Measurements from ENCODE around the gene CEACAM18. TPM values are rescaled to one million over a fixed set of nuclear protein-coding genes. Genes with fewer than 3 reads are reported as not detected.

Gene CEACAM18
- total and polyA plus RNA-seq, 2 of the 8 experiments (the other 6 are each of a cell fraction or from before 2014, with no cell fraction given) = not detected

DNA sequence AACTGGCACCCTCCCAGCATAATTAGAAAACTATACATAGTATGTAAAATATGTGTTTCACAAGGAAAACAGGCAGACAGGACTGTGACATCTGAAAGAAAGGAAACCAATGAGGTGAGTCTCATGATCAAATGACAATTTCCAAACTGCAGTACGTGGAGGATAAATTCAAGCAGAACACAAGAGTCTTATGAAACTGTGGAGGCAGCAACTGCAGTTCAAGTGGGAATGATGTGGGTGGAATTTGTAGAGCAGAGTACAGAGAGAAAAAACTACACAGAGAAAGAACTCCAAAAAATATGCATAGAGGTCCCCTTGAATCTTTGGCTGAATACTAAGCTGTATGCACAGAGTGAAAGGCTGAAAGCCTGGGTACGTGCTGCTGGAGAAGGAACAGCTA lies 43.4 kb downstream of the CEACAM18 start:
- no peak overlapping the region for H3K27ac ChIP-seq (ENCODE audit: low read depth, low read length)
- no peak overlapping the region for H4K8ac ChIP-seq (ENCODE audit: extremely low read depth, insufficient read depth, low read length)
- peaks cover 60 to 67% of the 10 kb centered on the region in 2 experiments for H3K9me3 ChIP-seq (ENCODE audit: insufficient read depth in 2 of 2, low read depth in 1 of 2, low read length in 1 of 2)
- H3K79me1 ChIP-seq (ENCODE audit: low read depth, low read length) = no peaks in the 10 kb centered on the region
- H3K4me1 ChIP-seq (replicated peaks in 1 of 4; ENCODE audit: control insufficient read depth in 3 of 4, insufficient read depth in 4 of 4, low read length in 3 of 4) = no peaks in the 10 kb centered on the region
- ChIA-PET CTCF (ENCODE audit: partially characterized antibody) (no interaction called here), POLR2A (ENCODE audit: partially characterized antibody) (no interaction called here)
- H4K20me1 ChIP-seq (replicated peaks in 1 of 2; ENCODE audit: control insufficient read depth in 1 of 2, insufficient read depth in 2 of 2, low read length in 2 of 2) = no peaks in the 10 kb centered on the region
- no peak overlapping the region for H2AFZ ChIP-seq (ENCODE audit: low read length)
- H3K14ac ChIP-seq (ENCODE audit: insufficient read length) = no peak overlapping the region
- no peak overlapping the region for H2AK5ac ChIP-seq (ENCODE audit: low read depth, low read length)
- FAIRE-seq (no peak), DNase-seq (ENCODE audit: low read depth in 1 of 2, low spot score in 2 of 2) (no peak)
- no peak overlapping the region for H4K91ac ChIP-seq (replicated peaks; ENCODE audit: insufficient read length, low read length)
- H3K23me2 ChIP-seq (ENCODE audit: low read depth, low read length) = no peaks in the 10 kb centered on the region
- H3K4me2 ChIP-seq (ENCODE audit: insufficient read depth in 1 of 2, low read depth in 2 of 2, low read length in 2 of 2) = no peak overlapping the region
- no peak overlapping the region for H3K4ac ChIP-seq (replicated peaks; ENCODE audit: insufficient read length, low read depth, low read length)
- H3K79me2 ChIP-seq (ENCODE audit: control insufficient read depth in 1 of 2, insufficient read depth in 2 of 2, low read length in 2 of 2) = no peaks in the 10 kb centered on the region
- no peaks in the 10 kb centered on the region for H3K36me3 ChIP-seq (ENCODE audit: control insufficient read depth in 2 of 4, insufficient read depth in 4 of 4, low read length in 3 of 4)
- H2BK5ac ChIP-seq (ENCODE audit: low read depth, low read length) = no peak overlapping the region
- H2BK12ac ChIP-seq (ENCODE audit: low read depth, low read length) = no peak overlapping the region
- no peak overlapping the region for H4K5ac ChIP-seq (ENCODE audit: insufficient read length, low read depth, low read length)
- WGBS, 2 experiments (ENCODE audit: extremely low coverage in 1 of 2, insufficient coverage in 1 of 2, insufficient read length in 1 of 2, insufficient replicate concordance in 2 of 2, low coverage in 1 of 2, low lambda C conversion rate in 2 of 2, missing lambda C conversion rate in 1 of 2) = 48% methylated on average over 2 of the region's 2 CpGs; no CpG with 5 or more reads in 1 of the 2 experiments
- no peak overlapping the region for H2BK20ac ChIP-seq (ENCODE audit: low read length)
- H3K23ac ChIP-seq (ENCODE audit: insufficient read length) = no peak overlapping the region
- no peak overlapping the region for H3K4me3 ChIP-seq (ENCODE audit: extremely low read depth in 1 of 4, insufficient read depth in 2 of 4, low read depth in 3 of 4, low read length in 4 of 4)
- H3K56ac ChIP-seq (replicated peaks; ENCODE audit: insufficient read length, low read depth, low read length) = no peak overlapping the region
- H3K27me3 ChIP-seq (replicated peaks in 1 of 4; ENCODE audit: control insufficient read depth in 3 of 4, extremely low read depth in 1 of 4, insufficient read depth in 3 of 4, low read length in 3 of 4) = peaks cover 0 to 1% (median 0%) of the 10 kb centered on the region in 4 experiments; a peak in 1 of 7 replicates
- no peak overlapping the region for H3K9ac ChIP-seq (replicated peaks in 1 of 4; ENCODE audit: extremely low read depth in 1 of 4, low read depth in 3 of 4, low read length in 3 of 4)
- no peak overlapping the region for H2BK120ac ChIP-seq (replicated peaks; ENCODE audit: low read depth, low read length)
- H2BK15ac ChIP-seq (ENCODE audit: low read length) = no peak overlapping the region
- no peak overlapping the region for H3K18ac ChIP-seq (ENCODE audit: extremely low read depth, low read length)
- TF ChIP-seq, protein P1, sequence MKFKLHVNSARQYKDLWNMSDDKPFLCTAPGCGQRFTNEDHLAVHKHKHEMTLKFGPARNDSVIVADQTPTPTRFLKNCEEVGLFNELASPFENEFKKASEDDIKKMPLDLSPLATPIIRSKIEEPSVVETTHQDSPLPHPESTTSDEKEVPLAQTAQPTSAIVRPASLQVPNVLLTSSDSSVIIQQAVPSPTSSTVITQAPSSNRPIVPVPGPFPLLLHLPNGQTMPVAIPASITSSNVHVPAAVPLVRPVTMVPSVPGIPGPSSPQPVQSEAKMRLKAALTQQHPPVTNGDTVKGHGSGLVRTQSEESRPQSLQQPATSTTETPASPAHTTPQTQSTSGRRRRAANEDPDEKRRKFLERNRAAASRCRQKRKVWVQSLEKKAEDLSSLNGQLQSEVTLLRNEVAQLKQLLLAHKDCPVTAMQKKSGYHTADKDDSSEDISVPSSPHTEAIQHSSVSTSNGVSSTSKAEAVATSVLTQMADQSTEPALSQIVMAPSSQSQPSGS (IDR thresholded peaks at IDR 0.05; ENCODE audit: low read length) = no peak
- no peak for TF ChIP-seq POU5F1 (IDR thresholded peaks at IDR 0.05; ENCODE audit: low read depth, low read length)
- no peak for TF ChIP-seq SP4 (IDR thresholded peaks at IDR 0.05; ENCODE audit: low read length)
- TF ChIP-seq TAF1 (IDR thresholded peaks at IDR 0.05; ENCODE audit: low read depth, low read length) = no peak
- TF ChIP-seq SIX5 (IDR thresholded peaks at IDR 0.05; ENCODE audit: low read depth, low read length) = no peak
- no peak for TF ChIP-seq SUZ12 (IDR thresholded peaks at IDR 0.05; ENCODE audit: low read length)
- TF ChIP-seq, protein P2, sequence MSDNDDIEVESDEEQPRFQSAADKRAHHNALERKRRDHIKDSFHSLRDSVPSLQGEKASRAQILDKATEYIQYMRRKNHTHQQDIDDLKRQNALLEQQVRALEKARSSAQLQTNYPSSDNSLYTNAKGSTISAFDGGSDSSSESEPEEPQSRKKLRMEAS (IDR thresholded peaks at IDR 0.05) = no peak
- TF ChIP-seq CHD1 (IDR thresholded peaks at IDR 0.05; ENCODE audit: low read depth, low read length) = no peak

All from H1 (cell line).